ENCODE measurements around the gene RAC2. TPM values are rescaled to one million over a fixed set of nuclear protein-coding genes. Genes with fewer than 3 reads are reported as not detected.

Gene RAC2
- total and polyA plus RNA-seq, 4 donors, result 16.7 to 217 (median 55.2) TPM

- no peak overlapping the region for H3K9ac ChIP-seq (ENCODE audit: insufficient read depth in 1 of 2, low read length in 2 of 2)
- H3K4me3 ChIP-seq, result no peak overlapping the region
- no peaks in the 10 kb centered on the region for H3K27me3 ChIP-seq (ENCODE audit: control insufficient read depth in 3 of 3, insufficient read depth in 3 of 3, low read length in 2 of 3)
- no peak for DNase-seq
- WGBS, 2 donors, result 84 to 88% methylated on average over 5 of the region's 5 CpGs
- no peak overlapping the region for H3K27ac ChIP-seq (ENCODE audit: low read depth in 1 of 2, low read length in 1 of 2)
- ATAC-seq (ENCODE audit: insufficient read depth, low FRiP score), result no peak
- peaks cover 0 to 5% (median 0%) of the 10 kb centered on the region in 5 donors for H3K4me1 ChIP-seq (ENCODE audit: control insufficient read depth in 5 of 5, insufficient read depth in 5 of 5, low read length in 5 of 5)
- no peak for TF ChIP-seq CTCF (IDR thresholded peaks at IDR 0.05; ENCODE audit: control extremely low read depth, extremely low read depth)
- no peaks in the 10 kb centered on the region for H3K9me3 ChIP-seq (ENCODE audit: control insufficient read depth in 4 of 4, insufficient read depth in 3 of 4, low read length in 3 of 4)
- no peaks in the 10 kb centered on the region for H3K36me3 ChIP-seq (ENCODE audit: control insufficient read depth in 4 of 4, insufficient read depth in 4 of 4, low read length in 4 of 4)
Measured at GRCh38 chr22:37204045-37204655, 39.9 kb downstream of the RAC2 start.

GRCh38 chr22:37203354-37204044, 40.6 kb downstream of the RAC2 start:
- no peak for ATAC-seq (ENCODE audit: insufficient read depth, low FRiP score)
- no peak overlapping the region for H3K27ac ChIP-seq (ENCODE audit: low read depth in 1 of 2, low read length in 1 of 2)
- no peak for DNase-seq
- H3K4me1 ChIP-seq (ENCODE audit: control insufficient read depth in 5 of 5, insufficient read depth in 5 of 5, low read length in 5 of 5), result peaks cover 0 to 5% (median 0%) of the 10 kb centered on the region in 5 donors
- whole genome bisulfite sequencing, 2 donors, result 87 to 89% methylated on average over 15 to 16 of the region's 16 CpGs
- TF ChIP-seq CTCF (IDR thresholded peaks at IDR 0.05; ENCODE audit: control extremely low read depth, extremely low read depth), result no peak
- H3K9ac ChIP-seq (ENCODE audit: insufficient read depth in 1 of 2, low read length in 2 of 2), result no peak overlapping the region
- no peaks in the 10 kb centered on the region for H3K9me3 ChIP-seq (ENCODE audit: control insufficient read depth in 4 of 4, insufficient read depth in 3 of 4, low read length in 3 of 4)
- no peaks in the 10 kb centered on the region for H3K36me3 ChIP-seq (ENCODE audit: control insufficient read depth in 4 of 4, insufficient read depth in 4 of 4, low read length in 4 of 4)
- H3K4me3 ChIP-seq, result no peak overlapping the region
- H3K27me3 ChIP-seq (ENCODE audit: control insufficient read depth in 3 of 3, insufficient read depth in 3 of 3, low read length in 2 of 3), result no peaks in the 10 kb centered on the region

GRCh38 chr22:37202716-37203115, 41.4 kb downstream of the RAC2 start:
- Histone ChIP-seq H3K9ac (ENCODE audit: insufficient read depth in 1 of 2, low read length in 2 of 2) (no peak overlapping the region), H3K36me3 (ENCODE audit: control insufficient read depth in 4 of 4, insufficient read depth in 4 of 4, low read length in 4 of 4) (no peaks in the 10 kb centered on the region), H3K4me3 (no peak overlapping the region), H3K27me3 (ENCODE audit: control insufficient read depth in 3 of 3, insufficient read depth in 3 of 3, low read length in 2 of 3) (no peaks in the 10 kb centered on the region), H3K9me3 (ENCODE audit: control insufficient read depth in 4 of 4, insufficient read depth in 3 of 4, low read length in 3 of 4) (no peaks in the 10 kb centered on the region), H3K27ac (ENCODE audit: low read depth in 1 of 2, low read length in 1 of 2) (no peak overlapping the region), H3K4me1 (ENCODE audit: control insufficient read depth in 5 of 5, insufficient read depth in 5 of 5, low read length in 5 of 5) (peaks cover 0 to 12% (median 3%) of the 10 kb centered on the region in 5 donors)
- DNase-seq (no peak), ATAC-seq (ENCODE audit: insufficient read depth, low FRiP score) (no peak)
- 80 to 95% methylated on average over 9 to 10 of the region's 10 CpGs for WGBS, 2 donors
- TF ChIP-seq CTCF (IDR thresholded peaks at IDR 0.05; ENCODE audit: control extremely low read depth, extremely low read depth), result no peak

Measured in lung (tissue), 12 donors.